Neural cell (in vitro differentiated cells): ENCODE results near the gene GPC1.

ENCODE experiments used
- EP300 ChIP-seq: fragments of 450-650 bp; conservative IDR thresholded peaks from 2 replicates; pipeline ENCODE4 v1.6.1; 2014; ENCODE audit warnings: antibody characterized with exemption, mild to moderate bottlenecking, moderate library complexity; ENCODE audit not compliant: poor library complexity, severe bottlenecking
- EZH2 ChIP-seq: fragments of 200-600, 300-800 bp; shearing (Covaris generic), sonication (generic); IDR thresholded peaks from 2 replicates; pipeline ENCODE4 v1.6.1; 2014; ENCODE audit warnings: antibody characterized with exemption, low read length, borderline replicate concordance, mild to moderate bottlenecking; ENCODE audit not compliant: insufficient read depth, poor library complexity, severe bottlenecking
- MXI1 ChIP-seq: fragments of 450-650 bp; conservative IDR thresholded peaks from 2 replicates; pipeline ENCODE4 v1.6.1; 2014; ENCODE audit warnings: antibody characterized with exemption, mild to moderate bottlenecking; ENCODE audit not compliant: poor library complexity, severe bottlenecking
- POLR2AphosphoS5 ChIP-seq: IDR thresholded peaks from 2 replicates; pipeline ENCODE4 v1.6.1; 2012
- RAD21 ChIP-seq: fragments of 450-650 bp; conservative IDR thresholded peaks from 2 replicates; pipeline ENCODE4 v1.6.1; 2014; ENCODE audit warnings: antibody characterized with exemption, mild to moderate bottlenecking, moderate library complexity
- SMC3 ChIP-seq: fragments of 450-650 bp; conservative IDR thresholded peaks from 2 replicates; pipeline ENCODE4 v1.6.1; 2014; ENCODE audit warnings: antibody characterized with exemption, mild to moderate bottlenecking, moderate library complexity; ENCODE audit not compliant: poor library complexity
- TF ChIP-seq, protein P1 (sequence below): fragments of 450-650 bp; IDR thresholded peaks from 2 replicates; pipeline ENCODE4 v1.5.1; 2014; ENCODE audit warnings: antibody characterized with exemption, mild to moderate bottlenecking, moderate library complexity; ENCODE audit not compliant: poor library complexity, severe bottlenecking

GRCh38 chr2:240426845-240427721 is 8.4 kb upstream of the GPC1 start:
- TF ChIP-seq POLR2AphosphoS5 (no peak), RAD21 (no peak), SMC3 (no peak), EZH2 (no peak), EP300 (no peak), MXI1 (no peak)
- TF ChIP-seq, protein P1, sequence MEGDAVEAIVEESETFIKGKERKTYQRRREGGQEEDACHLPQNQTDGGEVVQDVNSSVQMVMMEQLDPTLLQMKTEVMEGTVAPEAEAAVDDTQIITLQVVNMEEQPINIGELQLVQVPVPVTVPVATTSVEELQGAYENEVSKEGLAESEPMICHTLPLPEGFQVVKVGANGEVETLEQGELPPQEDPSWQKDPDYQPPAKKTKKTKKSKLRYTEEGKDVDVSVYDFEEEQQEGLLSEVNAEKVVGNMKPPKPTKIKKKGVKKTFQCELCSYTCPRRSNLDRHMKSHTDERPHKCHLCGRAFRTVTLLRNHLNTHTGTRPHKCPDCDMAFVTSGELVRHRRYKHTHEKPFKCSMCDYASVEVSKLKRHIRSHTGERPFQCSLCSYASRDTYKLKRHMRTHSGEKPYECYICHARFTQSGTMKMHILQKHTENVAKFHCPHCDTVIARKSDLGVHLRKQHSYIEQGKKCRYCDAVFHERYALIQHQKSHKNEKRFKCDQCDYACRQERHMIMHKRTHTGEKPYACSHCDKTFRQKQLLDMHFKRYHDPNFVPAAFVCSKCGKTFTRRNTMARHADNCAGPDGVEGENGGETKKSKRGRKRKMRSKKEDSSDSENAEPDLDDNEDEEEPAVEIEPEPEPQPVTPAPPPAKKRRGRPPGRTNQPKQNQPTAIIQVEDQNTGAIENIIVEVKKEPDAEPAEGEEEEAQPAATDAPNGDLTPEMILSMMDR = no peak
